Osteoblast (primary cell): ENCODE measurements around the gene POLR3GL. TPM values are rescaled to one million over a fixed set of nuclear protein-coding genes. Genes with fewer than 3 reads are reported as not detected.

Experiments
- DNase-seq: peaks from one replicate; pipeline ENCODE4 v3.0.0; 2011; ENCODE audit warnings: low spot score, mixed read lengths; ENCODE audit not compliant: insufficient read length; ENCODE audit errors: missing footprints
- H2AFZ ChIP-seq: 2 replicates; pipeline ENCODE4 v1.6.0; 2011; ENCODE audit warnings: mild to moderate bottlenecking, low read length
- H3K27ac ChIP-seq: 2 replicates; pipeline ENCODE4 v1.5.1; 2011; ENCODE audit warnings: mild to moderate bottlenecking, low read depth, low read length, moderate library complexity
- H3K27me3 ChIP-seq: 2 replicates; pipeline ENCODE4 v1.6.0; 2012; ENCODE audit warnings: mild to moderate bottlenecking, control low read depth, inconsistent platforms, low read length, moderate library complexity; ENCODE audit not compliant: insufficient read depth
- H3K36me3 ChIP-seq: 2 replicates; pipeline ENCODE4 v1.5.1; 2011; ENCODE audit warnings: mild to moderate bottlenecking, low read length, control low read depth, moderate library complexity; ENCODE audit not compliant: insufficient read depth
- H3K4me1 ChIP-seq: 2 replicates; pipeline ENCODE4 v1.5.1; 2011; ENCODE audit warnings: mild to moderate bottlenecking, low read length, control low read depth, moderate library complexity; ENCODE audit not compliant: insufficient read depth
- H3K4me2 ChIP-seq: 2 replicates; pipeline ENCODE4 v1.6.0; 2011; ENCODE audit warnings: mild to moderate bottlenecking, low read length; ENCODE audit not compliant: insufficient read depth
- H3K4me3 ChIP-seq: fragments of 200-600 bp; sonication (generic); 3 replicates; pipeline ENCODE4 v1.5.1; 2012; ENCODE audit warnings: mild to moderate bottlenecking, low read length, inconsistent platforms; ENCODE audit not compliant: insufficient read depth
- H3K79me2 ChIP-seq: 2 replicates; pipeline ENCODE4 v1.6.0; 2012; ENCODE audit warnings: mild to moderate bottlenecking, low read length, control low read depth, inconsistent platforms; ENCODE audit not compliant: insufficient read depth
- H3K9me3 ChIP-seq: 2 replicates; pipeline ENCODE4 v1.5.1; 2011; ENCODE audit warnings: low read depth, low read length, control low read depth
- H4K20me1 ChIP-seq: 2 replicates; pipeline ENCODE4 v1.6.0; 2012; ENCODE audit warnings: mild to moderate bottlenecking, low read length, control low read depth; ENCODE audit not compliant: insufficient read depth
- CTCF ChIP-seq: IDR thresholded peaks from 2 replicates; pipeline ENCODE4 v1.5.1; 2011; ENCODE audit warnings: mild to moderate bottlenecking, low read depth, low read length, moderate library complexity; ENCODE audit errors: extremely low read depth
- total RNA-seq: library from RNA; depleted of rRNA; stranded (reverse); fragments of >200 nt; gene quantifications from 2 replicates; pipeline ENCODE4 v1.2.3, GENCODE V29; 2012

The POLR3GL gene
- total RNA-seq, 1 donor: 9.4 TPM

DNA sequence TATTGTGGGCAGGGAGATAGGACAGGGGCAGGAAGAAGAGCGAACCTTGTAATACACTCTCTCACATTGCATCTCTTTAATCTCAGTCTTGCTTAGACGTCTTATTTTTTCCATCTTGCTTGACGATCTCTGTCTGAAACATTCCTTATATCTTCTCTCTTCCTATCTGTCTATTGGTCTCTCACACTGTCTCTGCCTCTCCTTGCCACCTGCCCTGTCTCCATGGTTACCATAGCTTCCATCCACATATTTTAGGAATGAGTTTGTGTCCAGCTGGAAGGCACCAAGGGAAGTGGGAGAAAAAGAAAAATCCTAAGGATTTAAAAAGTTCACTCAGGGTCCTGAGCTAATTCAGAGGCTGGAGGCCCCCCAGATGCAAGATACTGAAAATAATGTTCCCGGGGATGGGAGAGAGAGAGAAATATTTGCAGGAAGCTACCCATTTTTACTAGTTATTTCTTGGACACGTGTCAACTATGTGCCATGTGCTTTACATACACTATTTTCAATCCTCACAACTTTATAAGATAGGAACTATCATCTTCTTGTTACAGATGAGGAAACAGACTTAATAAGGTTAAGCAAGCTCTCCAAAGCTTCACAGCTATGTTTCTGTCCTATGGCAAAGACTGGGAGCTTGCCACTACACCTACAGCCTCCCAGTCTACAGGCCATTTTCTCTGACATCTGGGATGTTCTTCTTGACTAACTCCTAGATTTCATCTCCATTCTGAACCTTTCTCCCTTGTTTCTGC, 1.0 kb upstream of the POLR3GL start:
- H2AFZ ChIP-seq: peak overlapping the region; percentile 98
- peak overlapping the region; percentile 70 for H3K27ac ChIP-seq
- H4K20me1 ChIP-seq: no peaks in the 10 kb centered on the region
- no peak for TF ChIP-seq CTCF
- H3K4me2 ChIP-seq: peak overlapping the region; percentile 100
- peaks cover 42% of the 10 kb centered on the region for H3K4me1 ChIP-seq
- H3K9me3 ChIP-seq: no peaks in the 10 kb centered on the region
- peak overlapping the region; percentile 89 for H3K4me3 ChIP-seq
- peak; percentile 87 for DNase-seq
- H3K79me2 ChIP-seq: peaks cover 8% of the 10 kb centered on the region
- H3K27me3 ChIP-seq: no peaks in the 10 kb centered on the region
- no peaks in the 10 kb centered on the region for H3K36me3 ChIP-seq

- H4K20me1 ChIP-seq: no peaks in the 10 kb centered on the region
- no peaks in the 10 kb centered on the region for H3K9me3 ChIP-seq
- H3K27ac ChIP-seq: peak overlapping the region; percentile 70
- peak overlapping the region; percentile 100 for H3K4me2 ChIP-seq
- H3K4me3 ChIP-seq: peak overlapping the region; percentile 89
- peak overlapping the region; percentile 98 for H2AFZ ChIP-seq
- no peaks in the 10 kb centered on the region for H3K27me3 ChIP-seq
- H3K4me1 ChIP-seq: peaks cover 42% of the 10 kb centered on the region
- TF ChIP-seq CTCF: no peak
- H3K79me2 ChIP-seq: peaks cover 8% of the 10 kb centered on the region
- H3K36me3 ChIP-seq: no peaks in the 10 kb centered on the region
- no peak for DNase-seq
These were observed 742 bp downstream of the POLR3GL start for GRCh38 chr1:145965119-145965744.

- H3K27ac ChIP-seq: no peak overlapping the region
- no peak overlapping the region for H2AFZ ChIP-seq
- peaks cover 25% of the 10 kb centered on the region for H3K4me1 ChIP-seq
- no peaks in the 10 kb centered on the region for H3K79me2 ChIP-seq
- no peak for DNase-seq
- H3K36me3 ChIP-seq: no peaks in the 10 kb centered on the region
- no peaks in the 10 kb centered on the region for H3K9me3 ChIP-seq
- no peak overlapping the region for H3K4me2 ChIP-seq
- no peak overlapping the region for H3K4me3 ChIP-seq
- no peaks in the 10 kb centered on the region for H3K27me3 ChIP-seq
- TF ChIP-seq CTCF: no peak
- no peaks in the 10 kb centered on the region for H4K20me1 ChIP-seq
These were observed 2.8 kb downstream of the POLR3GL start for GRCh38 chr1:145967288-145967687.

GRCh38 chr1:145972580-145972979, 8.1 kb downstream of the POLR3GL start:
- H3K9me3 ChIP-seq: no peaks in the 10 kb centered on the region
- peaks cover 7% of the 10 kb centered on the region for H3K4me1 ChIP-seq
- no peak for TF ChIP-seq CTCF
- H3K27me3 ChIP-seq: no peaks in the 10 kb centered on the region
- H3K79me2 ChIP-seq: peaks cover 2% of the 10 kb centered on the region
- DNase-seq: no peak
- no peaks in the 10 kb centered on the region for H3K36me3 ChIP-seq
- no peak overlapping the region for H3K27ac ChIP-seq
- no peak overlapping the region for H2AFZ ChIP-seq
- no peak overlapping the region for H3K4me2 ChIP-seq
- H3K4me3 ChIP-seq: no peak overlapping the region
- H4K20me1 ChIP-seq: no peaks in the 10 kb centered on the region
